Endometrium (tissue), 2 donors: ENCODE data around the gene SLC22A13.
"Not testable (repeated sequence)": the region's sequence is repeated elsewhere in the genome, so short reads cannot be mapped to it uniquely, and the experiment has no call there.

Experiments
- FAIRE-seq: peaks from 2 replicates; lab custom pipeline; 2012; peaks lifted over from hg19 to GRCh38; lab: Jason Lieb, UNC
- donor health status: control.
- donor health status: control.

Gene SLC22A13

DNA sequence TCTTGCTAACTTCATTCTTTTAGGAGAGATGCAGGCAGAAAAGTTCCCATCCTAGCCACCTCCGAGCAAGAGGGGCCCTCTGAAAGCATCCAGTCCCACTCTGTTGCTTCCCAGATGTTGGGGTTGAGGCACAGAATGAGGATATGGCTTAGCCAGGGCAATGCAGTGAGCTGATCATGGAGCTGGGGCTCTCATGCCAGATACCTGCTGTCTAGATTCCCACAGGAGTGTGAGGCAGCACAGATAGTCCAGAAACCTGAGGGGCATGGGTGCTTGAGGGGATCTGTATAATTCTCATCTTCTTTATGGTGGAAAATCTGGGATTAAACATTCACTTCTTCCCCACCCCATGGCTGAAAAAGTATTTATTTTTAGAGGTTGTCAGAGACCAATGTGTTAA lies 1.2 kb downstream of the SLC22A13 start:
- FAIRE-seq: no peak

DNA sequence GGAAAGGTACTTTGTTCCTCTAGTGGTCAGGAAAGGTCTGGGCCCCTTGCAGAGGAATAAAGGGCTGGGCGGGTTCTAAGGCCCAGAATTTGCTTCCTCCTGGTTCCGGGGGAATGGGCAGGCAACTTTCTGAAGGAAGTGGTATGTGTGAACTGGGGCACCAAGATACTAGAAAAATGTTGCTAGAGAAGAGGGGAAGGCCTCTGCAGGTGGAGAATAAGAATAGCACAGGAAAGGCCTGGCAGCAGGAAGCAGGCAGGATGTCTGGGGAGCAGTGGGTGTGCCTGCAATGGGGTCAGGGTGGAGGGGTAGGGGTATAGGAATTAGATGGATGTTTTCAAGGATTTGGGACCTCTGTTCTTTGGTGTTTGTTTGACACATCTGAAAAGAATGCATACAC lies 2.0 kb downstream of the SLC22A13 start:
- no peak for FAIRE-seq

DNA sequence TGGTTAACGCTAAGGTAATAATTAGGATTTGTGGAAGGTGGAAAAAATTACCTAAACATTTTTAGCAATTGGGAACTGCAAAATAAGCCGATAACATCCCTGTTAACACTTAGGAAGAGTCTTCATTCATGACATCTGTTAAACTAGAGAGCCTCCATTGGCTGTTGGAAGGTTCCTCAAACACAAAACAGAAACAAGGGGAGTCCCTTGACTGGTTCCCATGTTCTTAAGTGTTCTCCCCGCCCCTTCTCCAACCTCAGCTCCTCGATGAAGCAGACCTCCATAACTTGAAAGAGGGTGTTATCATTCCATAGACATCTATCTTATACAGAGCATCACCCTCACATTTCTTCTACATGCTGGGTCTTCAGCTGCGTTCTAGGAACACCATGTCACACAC lies 2.5 kb downstream of the SLC22A13 start:
- FAIRE-seq: no peak

GRCh38 chr3:38268522-38268921 lies 2.9 kb downstream of the SLC22A13 start:
- no peak for FAIRE-seq

- FAIRE-seq: no peak
These were observed 5.0 kb downstream of the SLC22A13 start for GRCh38 chr3:38270606-38271005.

DNA sequence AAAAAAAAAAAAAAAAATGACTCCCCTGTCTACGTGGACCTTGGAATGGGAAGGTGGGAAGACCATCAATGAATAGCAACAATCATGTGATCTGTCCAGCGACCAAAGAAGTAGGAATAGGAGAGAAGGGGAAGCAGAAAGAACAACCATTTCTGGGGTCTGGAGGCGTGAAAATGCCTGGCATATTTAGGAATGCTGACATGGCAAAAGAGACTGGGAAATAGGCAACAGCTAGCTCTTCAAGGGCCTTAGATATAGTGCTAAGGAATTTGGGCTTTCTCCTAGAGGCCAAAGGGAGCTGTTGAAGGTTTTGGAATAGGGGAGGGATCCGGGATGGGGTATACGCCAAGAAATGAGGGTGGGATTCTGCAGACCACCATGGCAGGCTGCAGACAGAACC lies 5.9 kb downstream of the SLC22A13 start:
- FAIRE-seq: no peak

GRCh38 chr3:38274864-38275649 lies 9.4 kb downstream of the SLC22A13 start:
- FAIRE-seq: no peak

GRCh38 chr3:38275658-38276057 lies 10.0 kb downstream of the SLC22A13 start:
- FAIRE-seq: no peak

DNA sequence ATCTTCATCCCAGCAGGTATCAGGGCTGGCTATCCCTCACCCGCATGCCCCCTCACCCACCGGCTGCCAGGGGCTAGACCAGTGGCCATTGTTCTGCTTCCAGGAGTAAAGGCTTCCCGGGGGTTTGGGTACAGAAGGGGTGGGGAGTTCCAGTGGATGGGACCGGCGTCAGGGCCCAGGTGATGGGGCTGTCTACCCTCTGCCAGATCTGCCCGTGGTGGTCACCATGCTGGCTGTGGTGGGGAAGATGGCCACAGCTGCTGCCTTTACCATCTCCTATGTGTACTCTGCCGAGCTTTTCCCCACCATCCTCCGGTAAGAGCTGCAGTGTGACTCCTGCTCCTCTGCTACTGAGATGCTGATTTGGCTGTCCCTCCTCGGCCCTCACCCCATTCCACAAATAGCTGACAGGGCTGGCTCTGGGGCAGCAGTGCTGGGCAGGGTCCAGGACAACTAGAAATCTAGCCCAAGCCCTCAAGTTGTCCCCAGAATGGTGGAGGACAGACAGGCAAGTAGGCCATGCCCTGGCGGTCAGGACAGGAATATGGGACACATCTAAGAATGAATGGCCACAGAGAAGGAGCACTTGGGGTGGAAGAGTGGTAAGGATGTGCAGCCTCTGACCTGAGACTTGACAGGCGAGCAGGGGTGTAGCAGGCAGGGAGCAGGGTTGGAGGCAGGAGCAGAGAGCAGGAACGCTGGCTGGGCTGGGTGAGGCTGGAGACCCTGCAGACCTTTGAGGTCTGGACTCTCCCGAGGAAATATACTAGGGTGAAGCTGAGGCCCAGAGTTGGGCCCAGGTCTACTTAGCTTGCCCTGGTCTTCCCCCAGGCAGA lies 10.7 kb downstream of the SLC22A13 start:
- no peak for FAIRE-seq

GRCh38 chr3:38276917-38277630 lies 11.5 kb downstream of the SLC22A13 start:
- FAIRE-seq: no peak

DNA sequence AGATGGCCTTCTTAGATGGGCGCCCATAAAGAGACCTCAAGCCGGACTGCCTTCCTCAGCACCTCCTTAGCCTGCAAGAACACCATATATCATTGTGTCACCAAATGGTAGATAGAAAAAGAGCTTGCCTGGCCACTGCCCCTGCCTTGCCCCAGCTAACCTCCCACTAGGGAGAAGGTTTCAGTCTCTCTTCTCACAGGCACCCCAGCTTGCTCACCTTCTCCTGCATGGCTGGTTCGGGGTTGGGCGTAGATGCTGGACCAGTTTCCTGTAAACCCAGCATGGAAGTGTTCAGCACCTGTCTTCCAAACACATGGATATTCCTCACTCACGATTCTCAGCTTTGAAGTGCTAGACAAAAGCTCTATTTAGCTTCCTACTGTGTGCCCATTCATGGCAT lies 13.2 kb downstream of the SLC22A13 start:
- FAIRE-seq: no peak

- FAIRE-seq: no peak
These were observed 16.5 kb downstream of the SLC22A13 start, which contains the start of gene SLC22A14 for GRCh38 chr3:38281895-38282686. TSS of gene SLC22A14 (plus strand) at chr3:38282294. CDS start at chr3:38306027, 23,733 bp downstream.

DNA sequence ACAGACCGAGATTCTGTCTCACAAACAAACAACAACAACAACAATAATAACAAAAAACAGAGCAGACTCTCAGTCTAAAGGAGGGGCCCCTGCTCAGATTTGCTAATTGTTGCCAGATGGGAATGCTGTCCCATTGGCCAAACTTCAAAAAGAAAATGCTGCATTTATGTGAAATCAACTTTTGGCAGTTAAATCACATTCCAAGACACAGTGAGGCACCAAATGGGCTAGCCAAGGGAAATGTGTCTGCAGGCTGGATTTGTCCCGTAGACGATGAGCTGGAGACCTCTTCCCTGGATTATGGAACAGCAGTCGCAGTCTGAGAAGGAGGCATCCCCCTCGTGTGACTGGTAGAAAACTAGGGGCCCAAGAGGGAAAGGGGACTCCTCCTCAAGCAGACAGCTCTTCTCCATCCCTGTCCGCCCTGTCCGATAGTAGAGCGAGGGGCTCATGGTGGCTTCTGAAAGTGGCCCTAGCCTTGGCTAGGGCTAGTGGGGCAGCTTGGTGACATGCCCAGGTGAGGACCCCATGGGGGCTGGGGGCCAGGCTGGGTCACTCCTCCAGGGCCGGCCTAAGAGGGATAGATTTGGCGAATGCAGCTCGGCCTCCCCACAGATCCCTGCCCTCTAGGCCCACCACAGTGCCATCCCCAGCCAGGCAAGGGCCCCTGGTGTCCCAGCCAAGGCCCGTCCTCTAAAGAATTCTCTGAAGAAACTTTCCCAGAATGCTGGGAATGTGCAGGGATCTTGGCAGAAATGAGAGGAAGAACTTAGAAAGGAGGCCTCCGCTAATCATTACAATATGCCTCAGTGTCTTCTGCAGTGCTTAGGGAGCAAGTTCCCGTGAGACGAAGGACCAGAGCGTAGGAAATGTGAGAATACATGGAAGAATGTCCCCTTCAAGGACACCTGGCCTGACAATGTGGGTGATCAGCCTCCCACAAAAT lies 18.5 kb downstream of the SLC22A13 start:
- peak; percentile 72 for FAIRE-seq

GRCh38 chr3:38284756-38285150 lies 19.1 kb downstream of the SLC22A13 start:
- no peak for FAIRE-seq

GRCh38 chr3:38289286-38290217 lies 23.9 kb downstream of the SLC22A13 start:
- FAIRE-seq: not testable (repeated sequence)

- not testable (repeated sequence) for FAIRE-seq
These were observed 31.4 kb downstream of the SLC22A13 start for GRCh38 chr3:38297053-38297452.

DNA sequence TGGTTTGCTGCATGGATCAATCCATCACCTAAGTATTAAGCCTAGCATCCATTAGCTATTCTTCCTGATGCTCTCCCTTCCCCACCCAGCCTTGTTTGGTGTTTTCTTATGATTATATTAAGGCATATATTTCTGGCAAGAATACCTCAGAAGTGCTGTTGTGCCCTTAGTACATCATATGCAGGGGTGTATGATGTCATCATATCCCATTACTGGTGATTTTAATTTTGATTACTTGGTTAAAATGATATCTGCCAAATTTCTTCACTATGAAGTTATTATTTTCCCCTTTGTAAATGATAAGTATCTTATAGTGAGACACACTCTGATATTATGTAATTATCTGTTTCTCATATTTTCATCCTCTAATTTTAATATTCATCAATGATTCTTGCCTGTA lies 31.9 kb downstream of the SLC22A13 start:
- no peak for FAIRE-seq

GRCh38 chr3:38297947-38298711 lies 32.5 kb downstream of the SLC22A13 start:
- no peak for FAIRE-seq

DNA sequence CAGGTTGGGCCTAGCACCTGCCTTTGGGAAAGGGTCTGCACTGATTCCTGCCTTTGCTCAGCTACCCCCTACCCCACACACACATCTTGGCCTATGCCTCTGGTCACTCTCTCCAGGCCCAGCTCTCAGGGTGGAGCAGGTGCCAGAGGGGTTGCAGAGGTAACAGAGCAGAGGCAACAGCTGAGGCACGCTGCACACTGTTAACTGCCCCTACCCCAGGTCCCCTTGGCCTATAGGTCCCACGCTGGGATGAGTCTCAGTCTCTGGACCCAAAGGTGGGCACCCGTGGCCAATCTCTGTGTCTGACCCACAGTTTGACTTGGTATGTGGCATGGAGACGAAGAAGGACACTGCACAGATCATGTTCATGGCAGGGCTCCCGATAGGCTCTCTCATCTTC lies 41.3 kb downstream of the SLC22A13 start:
- FAIRE-seq: no peak
